Memory B cell (primary cell): ENCODE results near the gene ABI1.
A peak's percentile ranks its signal among the peaks of the same experiment; 100 is the strongest.

ENCODE experiments used
- ATAC-seq: fragments of 150-1000 bp; cut with Tn5 transposase; 2 replicates; pipeline ENCODE4 v1.10.0; 2021; ENCODE audit warnings: low read depth, mild to moderate bottlenecking, moderate library complexity
- DNase-seq, 2 donors: peaks; one replicate each; pipeline ENCODE4 v3.0.0; 2022; ENCODE audit warnings: low spot score in 2 of 2
- H3K27ac Mint-ChIP-seq: one replicate; pipeline ENCODE4 v1.8.0; 2022; ENCODE audit warnings: mild to moderate bottlenecking, moderate library complexity, mixed read lengths
- H3K27me3 Mint-ChIP-seq: one replicate; pipeline ENCODE4 v1.8.0; 2022; ENCODE audit warnings: mixed read lengths
- H3K36me3 Mint-ChIP-seq: one replicate; pipeline ENCODE4 v1.8.0; 2022; ENCODE audit warnings: mild to moderate bottlenecking, mixed read lengths
- H3K4me1 Mint-ChIP-seq: one replicate; pipeline ENCODE4 v1.8.0; 2022; ENCODE audit warnings: mixed read lengths
- H3K4me3 Mint-ChIP-seq: one replicate; pipeline ENCODE4 v1.8.0; 2022; ENCODE audit warnings: mild to moderate bottlenecking, moderate library complexity, mixed read lengths
- H3K9me3 Mint-ChIP-seq: one replicate; pipeline ENCODE4 v1.8.0; 2022; ENCODE audit warnings: mixed read lengths

The ABI1 gene

GRCh38 chr10:26839966-26840627 lies 20.7 kb downstream of the ABI1 start:
- peak overlapping the region; percentile 54 for H3K27ac Mint-ChIP-seq
- no peak overlapping the region for H3K4me3 Mint-ChIP-seq
- ATAC-seq (no peak), DNase-seq (no peak)
- H3K9me3 Mint-ChIP-seq: no peaks in the 10 kb centered on the region
- H3K27me3 Mint-ChIP-seq: no peaks in the 10 kb centered on the region
- peaks cover 17% of the 10 kb centered on the region for H3K36me3 Mint-ChIP-seq
- H3K4me1 Mint-ChIP-seq: peaks cover 48% of the 10 kb centered on the region

- H3K4me3 Mint-ChIP-seq: no peak overlapping the region
- peaks cover 20% of the 10 kb centered on the region for H3K36me3 Mint-ChIP-seq
- no peaks in the 10 kb centered on the region for H3K27me3 Mint-ChIP-seq
- H3K27ac Mint-ChIP-seq: no peak overlapping the region
- peak in 1 of 2 donors; percentile 8 for DNase-seq
- no peaks in the 10 kb centered on the region for H3K9me3 Mint-ChIP-seq
- peak; percentile 86 for ATAC-seq
- peaks cover 50% of the 10 kb centered on the region for H3K4me1 Mint-ChIP-seq
Measured at GRCh38 chr10:26837139-26837538, 23.6 kb downstream of the ABI1 start.

DNA sequence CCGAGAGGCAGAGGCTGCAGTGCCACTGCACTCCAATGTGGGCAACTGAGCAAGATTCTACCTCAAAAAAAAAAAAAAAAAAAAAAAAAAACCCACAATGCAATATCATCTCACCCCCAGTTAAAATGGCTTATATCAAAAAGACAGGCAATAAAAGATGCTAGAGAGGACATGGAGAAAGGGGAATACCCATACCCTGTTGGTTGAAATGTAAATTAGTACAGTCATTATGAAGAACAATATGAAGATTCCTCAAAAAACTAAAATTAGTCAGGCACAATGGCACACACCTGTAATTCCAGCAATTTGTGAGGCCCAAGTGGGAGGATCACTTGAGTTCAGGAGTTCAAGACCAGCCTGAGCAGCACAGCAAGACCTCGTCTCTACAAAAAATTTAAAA lies 25.7 kb downstream of the ABI1 start:
- Mint-ChIP-seq H3K27me3 (no peaks in the 10 kb centered on the region), H3K9me3 (no peaks in the 10 kb centered on the region), H3K4me1 (peaks cover 42% of the 10 kb centered on the region), H3K4me3 (no peak overlapping the region), H3K27ac (no peak overlapping the region), H3K36me3 (peaks cover 22% of the 10 kb centered on the region)
- ATAC-seq (no peak), DNase-seq (no peak)

DNA sequence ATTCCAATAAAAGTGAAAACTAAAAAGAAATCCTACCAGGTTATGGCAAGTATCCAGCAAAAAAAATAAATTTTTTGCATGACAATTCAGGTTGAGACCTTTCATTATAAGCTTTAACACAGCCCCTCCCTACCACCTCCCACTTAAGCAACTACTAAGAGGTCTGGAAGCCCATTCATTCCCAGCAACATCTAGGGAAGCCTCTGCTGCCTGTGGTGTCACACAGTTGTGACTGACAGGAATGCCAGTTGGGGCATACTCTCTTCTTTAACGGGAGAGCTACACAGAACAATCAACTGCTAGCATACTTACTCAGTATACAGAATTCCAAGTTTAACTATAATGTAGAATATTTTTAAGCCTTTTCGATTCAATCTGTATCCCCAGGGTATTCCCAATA lies 27.8 kb downstream of the ABI1 start:
- no peak for DNase-seq
- Mint-ChIP-seq H3K27me3 (no peaks in the 10 kb centered on the region), H3K4me3 (no peak overlapping the region), H3K36me3 (peaks cover 21% of the 10 kb centered on the region), H3K9me3 (no peaks in the 10 kb centered on the region), H3K27ac (no peak overlapping the region), H3K4me1 (peaks cover 35% of the 10 kb centered on the region)
- no peak for ATAC-seq

DNA sequence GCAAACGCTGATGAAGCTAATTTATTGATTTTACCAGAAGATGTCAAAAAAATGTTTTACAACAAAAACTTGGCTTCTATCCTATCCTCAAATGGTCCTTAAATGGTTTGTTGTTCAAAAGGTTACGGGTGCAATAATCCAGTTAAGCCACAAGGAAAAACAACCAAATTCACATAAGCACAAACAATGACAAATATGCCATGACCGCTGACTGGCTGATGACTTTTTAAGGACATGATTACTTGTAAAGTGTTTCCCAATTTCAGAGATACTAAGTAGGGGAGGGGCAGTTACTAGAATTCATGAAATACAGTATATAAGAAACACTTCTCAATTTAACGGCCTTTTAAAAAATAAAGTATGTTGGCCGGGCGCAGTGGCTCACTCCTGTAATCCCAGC lies 28.8 kb downstream of the ABI1 start:
- Mint-ChIP-seq H3K36me3 (peaks cover 21% of the 10 kb centered on the region), H3K27ac (no peak overlapping the region), H3K9me3 (no peaks in the 10 kb centered on the region), H3K4me1 (peaks cover 39% of the 10 kb centered on the region), H3K4me3 (peak overlapping the region; percentile 2), H3K27me3 (no peaks in the 10 kb centered on the region)
- no peak for ATAC-seq
- DNase-seq: no peak

GRCh38 chr10:26829810-26830515 lies 30.8 kb downstream of the ABI1 start:
- H3K9me3 Mint-ChIP-seq: no peaks in the 10 kb centered on the region
- ATAC-seq: no peak
- H3K36me3 Mint-ChIP-seq: peaks cover 16% of the 10 kb centered on the region
- H3K27ac Mint-ChIP-seq: peak overlapping the region; percentile 72
- no peak for DNase-seq
- no peaks in the 10 kb centered on the region for H3K27me3 Mint-ChIP-seq
- no peak overlapping the region for H3K4me3 Mint-ChIP-seq
- H3K4me1 Mint-ChIP-seq: peaks cover 41% of the 10 kb centered on the region

GRCh38 chr10:26824015-26824690 lies 36.6 kb downstream of the ABI1 start:
- Mint-ChIP-seq H3K4me3 (no peak overlapping the region), H3K4me1 (peaks cover 44% of the 10 kb centered on the region), H3K36me3 (peaks cover 22% of the 10 kb centered on the region), H3K27me3 (no peaks in the 10 kb centered on the region), H3K27ac (peak overlapping the region; percentile 46), H3K9me3 (no peaks in the 10 kb centered on the region)
- no peak for ATAC-seq
- DNase-seq: no peak

- no peaks in the 10 kb centered on the region for H3K9me3 Mint-ChIP-seq
- no peak overlapping the region for H3K4me3 Mint-ChIP-seq
- ATAC-seq: peak; percentile 70
- no peak for DNase-seq
- peaks cover 24% of the 10 kb centered on the region for H3K36me3 Mint-ChIP-seq
- H3K27ac Mint-ChIP-seq: peak overlapping the region; percentile 71
- H3K27me3 Mint-ChIP-seq: no peaks in the 10 kb centered on the region
- H3K4me1 Mint-ChIP-seq: peaks cover 43% of the 10 kb centered on the region
Measured at GRCh38 chr10:26821699-26822570, 38.8 kb downstream of the ABI1 start.

DNA sequence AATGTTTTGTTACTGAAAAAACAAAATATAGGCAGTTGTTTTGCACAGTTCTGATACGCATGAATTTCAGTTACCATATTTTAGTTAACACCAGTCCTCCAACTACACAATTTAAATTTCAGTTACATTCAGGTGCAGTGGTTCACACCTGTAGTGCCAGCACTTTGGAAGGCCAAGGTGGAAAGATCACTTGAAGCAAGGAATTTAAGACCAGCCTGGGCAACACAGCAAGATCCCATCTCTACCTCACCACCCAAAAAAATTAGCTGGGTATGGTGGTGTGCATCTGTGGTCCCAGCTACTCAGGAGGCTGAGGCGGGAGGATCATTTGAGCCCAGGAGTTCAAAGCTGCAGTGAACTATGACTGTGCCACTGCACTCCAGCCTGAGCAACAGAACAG lies 45.3 kb downstream of the ABI1 start:
- Mint-ChIP-seq H3K9me3 (no peaks in the 10 kb centered on the region), H3K36me3 (peaks cover 20% of the 10 kb centered on the region), H3K27ac (no peak overlapping the region), H3K4me1 (peaks cover 35% of the 10 kb centered on the region), H3K27me3 (no peaks in the 10 kb centered on the region), H3K4me3 (no peak overlapping the region)
- no peak for ATAC-seq
- no peak for DNase-seq

DNA sequence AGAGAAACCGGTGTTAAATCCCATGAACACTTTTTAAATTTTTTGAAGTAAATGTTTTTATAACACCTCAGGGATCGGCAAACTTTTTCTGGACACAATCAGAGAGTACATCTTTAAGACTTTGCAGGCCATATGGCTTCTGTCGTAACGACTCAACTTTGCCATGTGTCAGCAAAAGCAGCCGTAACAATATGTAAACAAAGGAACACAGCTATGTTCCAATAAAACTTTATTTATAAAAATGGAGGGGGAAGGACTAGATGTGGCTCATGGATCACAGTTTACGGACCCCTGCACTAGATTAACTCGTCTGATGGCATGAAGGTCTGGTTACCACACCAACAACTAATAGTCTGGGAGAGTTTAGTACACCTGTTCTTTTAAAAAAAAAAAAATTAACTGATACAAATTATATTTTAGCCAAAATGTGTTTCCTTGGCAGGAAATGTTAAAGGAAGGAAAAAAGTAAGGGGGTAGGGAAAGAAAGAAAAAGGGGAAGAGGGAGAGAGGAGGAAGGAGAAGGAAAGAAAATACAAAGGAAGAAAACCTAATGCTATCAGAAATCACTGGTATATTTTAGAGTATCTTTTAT lies 50.2 kb downstream of the ABI1 start:
- DNase-seq (no peak), ATAC-seq (no peak)
- Mint-ChIP-seq H3K27ac (peak overlapping the region; percentile 24), H3K4me1 (peaks cover 34% of the 10 kb centered on the region), H3K4me3 (no peak overlapping the region), H3K36me3 (peaks cover 11% of the 10 kb centered on the region), H3K27me3 (no peaks in the 10 kb centered on the region), H3K9me3 (no peaks in the 10 kb centered on the region)

DNA sequence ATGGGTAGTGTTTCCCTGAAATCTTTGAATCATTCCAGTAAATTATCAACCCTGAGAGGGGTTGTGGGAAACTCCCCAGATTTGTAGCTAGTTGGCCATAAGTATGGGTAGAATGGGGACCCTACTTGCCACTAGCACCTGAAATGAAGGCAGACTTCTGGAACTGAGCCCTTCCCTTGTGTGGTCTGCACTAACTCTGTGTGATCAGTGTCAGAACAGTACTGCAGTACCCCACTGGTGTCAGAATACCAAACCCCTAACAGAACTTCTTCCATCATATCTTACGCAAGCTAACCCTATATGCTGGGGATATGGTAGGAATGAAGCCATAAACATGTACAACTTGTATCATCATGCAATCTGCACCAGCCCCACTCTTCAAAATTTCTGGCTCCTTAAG lies 50.8 kb downstream of the ABI1 start:
- Mint-ChIP-seq H3K4me3 (no peak overlapping the region), H3K9me3 (no peaks in the 10 kb centered on the region), H3K27ac (peak overlapping the region; percentile 24), H3K27me3 (no peaks in the 10 kb centered on the region), H3K36me3 (peaks cover 11% of the 10 kb centered on the region), H3K4me1 (peaks cover 37% of the 10 kb centered on the region)
- ATAC-seq: peak; percentile 24
- DNase-seq: no peak

DNA sequence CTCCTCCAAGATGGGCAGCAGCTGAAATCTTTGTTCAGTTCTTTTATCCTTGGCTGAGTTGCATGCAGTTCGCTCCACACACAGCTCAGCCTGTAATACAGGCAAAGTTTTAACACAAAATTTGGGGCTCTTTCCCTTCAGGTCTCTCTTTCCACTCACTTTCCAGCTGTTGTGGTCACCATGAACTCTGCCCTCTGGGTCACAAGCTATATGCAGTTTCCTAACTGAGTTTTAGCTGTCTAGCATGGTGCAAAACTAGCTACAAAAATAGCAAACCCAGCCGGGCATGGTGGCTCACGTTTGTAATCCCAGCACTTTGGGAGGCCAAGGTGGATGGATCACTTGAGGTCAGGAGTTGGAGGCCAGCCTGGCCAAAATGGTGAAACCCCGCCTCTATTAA lies 53.2 kb downstream of the ABI1 start:
- ATAC-seq (no peak), DNase-seq (no peak)
- H3K9me3 Mint-ChIP-seq: no peaks in the 10 kb centered on the region
- no peak overlapping the region for H3K27ac Mint-ChIP-seq
- no peak overlapping the region for H3K4me3 Mint-ChIP-seq
- H3K36me3 Mint-ChIP-seq: peaks cover 6% of the 10 kb centered on the region
- no peaks in the 10 kb centered on the region for H3K27me3 Mint-ChIP-seq
- H3K4me1 Mint-ChIP-seq: peaks cover 46% of the 10 kb centered on the region

- ATAC-seq (no peak), DNase-seq (no peak)
- H3K4me3 Mint-ChIP-seq: no peak overlapping the region
- H3K27ac Mint-ChIP-seq: peak overlapping the region; percentile 11
- H3K36me3 Mint-ChIP-seq: no peaks in the 10 kb centered on the region
- peaks cover 46% of the 10 kb centered on the region for H3K4me1 Mint-ChIP-seq
- H3K9me3 Mint-ChIP-seq: no peaks in the 10 kb centered on the region
- no peaks in the 10 kb centered on the region for H3K27me3 Mint-ChIP-seq
Measured at GRCh38 chr10:26806557-26806956, 54.2 kb downstream of the ABI1 start.
